H9 (cell line): Measurements from ENCODE around the gene MALT1. TPM values are rescaled to one million over a fixed set of nuclear protein-coding genes. Genes with fewer than 3 reads are reported as not detected.

Experiments used
- DNase-seq: peaks from one replicate; pipeline ENCODE4 v3.0.0-alpha.2; 2017
- H2AFZ ChIP-seq: one replicate; pipeline ENCODE4 v1.6.1; 2013; ENCODE audit warnings: mild to moderate bottlenecking, low read length, control low read depth, moderate library complexity
- H2AK5ac ChIP-seq: 2 replicates; pipeline ENCODE4 v1.6.1; 2013; ENCODE audit warnings: low read length, control low read depth, mixed read lengths; ENCODE audit not compliant: insufficient read length
- H2BK120ac ChIP-seq: one replicate; pipeline ENCODE4 v1.6.1; 2013; ENCODE audit warnings: low read depth, mild to moderate bottlenecking, low read length, control low read depth, inconsistent platforms; ENCODE audit not compliant: poor library complexity, severe bottlenecking
- H2BK12ac ChIP-seq: 2 replicates; pipeline ENCODE4 v1.6.1; 2013; ENCODE audit warnings: low read length, control low read depth, mixed read lengths, low read depth; ENCODE audit not compliant: insufficient read length
- H2BK15ac ChIP-seq: 2 replicates; pipeline ENCODE4 v1.6.1; 2013; ENCODE audit warnings: low read depth, low read length, control low read depth
- H2BK20ac ChIP-seq: one replicate; pipeline ENCODE4 v1.6.1; 2013; ENCODE audit warnings: low read depth, mild to moderate bottlenecking, low read length, control low read depth, inconsistent platforms; ENCODE audit not compliant: poor library complexity, severe bottlenecking
- H2BK5ac ChIP-seq: 2 replicates; pipeline ENCODE4 v1.6.1; 2013; ENCODE audit warnings: low read length, control low read depth, mixed read lengths; ENCODE audit not compliant: insufficient read length
- H3K14ac ChIP-seq: 2 replicates; pipeline ENCODE4 v1.6.1; 2013; ENCODE audit warnings: low read length, control low read depth; ENCODE audit not compliant: insufficient read depth
- H3K18ac ChIP-seq: 2 replicates; pipeline ENCODE4 v1.6.1; 2013; ENCODE audit warnings: low read depth, mild to moderate bottlenecking, mixed read lengths, low read length, control low read depth; ENCODE audit not compliant: insufficient read length
- H3K23ac ChIP-seq: 2 replicates; pipeline ENCODE4 v1.6.1; 2013; ENCODE audit warnings: low read length, control low read depth, mixed read lengths, low read depth; ENCODE audit not compliant: insufficient read length
- H3K23me2 ChIP-seq: 2 replicates; pipeline ENCODE4 v1.6.1; 2013; ENCODE audit warnings: low read depth, mild to moderate bottlenecking, mixed read lengths, low read length, control low read depth; ENCODE audit not compliant: insufficient read length, poor library complexity, severe bottlenecking
- H3K27ac ChIP-seq: 2 replicates; pipeline ENCODE4 v1.5.1; 2013; ENCODE audit warnings: low read length, control low read depth, mixed read lengths, low read depth; ENCODE audit not compliant: insufficient read length
- H3K27me3 ChIP-seq: 2 replicates; pipeline ENCODE4 v1.6.1; 2013; ENCODE audit warnings: low read length, control low read depth, inconsistent platforms; ENCODE audit not compliant: insufficient read depth
- H3K4ac ChIP-seq: 2 replicates; pipeline ENCODE4 v1.6.1; 2013; ENCODE audit warnings: low read depth, mild to moderate bottlenecking, control low read depth, inconsistent platforms, low read length, moderate library complexity
- H3K4me1 ChIP-seq: 2 replicates; pipeline ENCODE4 v1.6.1; 2013; ENCODE audit warnings: low read length, control low read depth, inconsistent platforms; ENCODE audit not compliant: insufficient read depth
- H3K4me2 ChIP-seq: 2 replicates; pipeline ENCODE4 v1.6.1; 2013; ENCODE audit warnings: low read length, control low read depth, mixed read lengths; ENCODE audit not compliant: insufficient read length, insufficient read depth
- H3K56ac ChIP-seq: 2 replicates; pipeline ENCODE4 v1.6.1; 2013; ENCODE audit warnings: low read depth, mild to moderate bottlenecking, mixed read lengths, low read length, control low read depth; ENCODE audit not compliant: insufficient read length
- H3K79me1 ChIP-seq: 2 replicates; pipeline ENCODE4 v1.6.1; 2013; ENCODE audit warnings: low read depth, mild to moderate bottlenecking, moderate library complexity, low read length, control low read depth, inconsistent platforms; ENCODE audit not compliant: insufficient read depth, poor library complexity, severe bottlenecking
- H3K79me2 ChIP-seq: 2 replicates; pipeline ENCODE4 v1.6.1; 2013; ENCODE audit warnings: low read length, control low read depth, inconsistent platforms; ENCODE audit not compliant: insufficient read depth
- H3K9ac ChIP-seq: 2 replicates; pipeline ENCODE4 v1.6.1; 2013; ENCODE audit warnings: low read length, control low read depth, mixed read lengths; ENCODE audit not compliant: insufficient read length; ENCODE audit errors: extremely low read depth
- H3K9me3 ChIP-seq: one replicate; pipeline ENCODE4 v1.6.1; 2013; ENCODE audit warnings: low read depth, low read length, inconsistent platforms; ENCODE audit not compliant: control insufficient read depth
- H3T11ph ChIP-seq: one replicate; pipeline ENCODE4 v1.6.1; 2013; ENCODE audit warnings: mild to moderate bottlenecking, low read length, control low read depth, inconsistent platforms
- H4K20me1 ChIP-seq: one replicate; pipeline ENCODE4 v1.6.1; 2013; ENCODE audit not compliant: control insufficient read depth, insufficient read length, insufficient read depth
- H4K5ac ChIP-seq: 2 replicates; pipeline ENCODE4 v1.6.1; 2013; ENCODE audit warnings: low read depth, mild to moderate bottlenecking, mixed read lengths, low read length, control low read depth; ENCODE audit not compliant: insufficient read length
- H4K8ac ChIP-seq: replicated peaks from 2 replicates; pipeline ENCODE4 v1.6.1; 2013; ENCODE audit warnings: low read length, control low read depth, mixed read lengths, low read depth; ENCODE audit not compliant: insufficient read length
- H4K91ac ChIP-seq: 2 replicates; pipeline ENCODE4 v1.6.1; 2013; ENCODE audit warnings: low read depth, mild to moderate bottlenecking, moderate library complexity, mixed read lengths, low read length, control low read depth; ENCODE audit not compliant: insufficient read length
- H3K27ac Mint-ChIP-seq, 3 experiments: 2 replicates in 2 of 3; 3 replicates in 1 of 3; pipeline ENCODE4 v1.8.0; 2020 to 2021; ENCODE audit warnings: mixed read lengths in 3 of 3, mild to moderate bottlenecking in 1 of 3, moderate library complexity in 1 of 3
- H3K27me3 Mint-ChIP-seq: 2 replicates; pipeline ENCODE4 v1.8.0; 2021; ENCODE audit warnings: low read depth, mild to moderate bottlenecking, moderate library complexity, mixed read lengths
- H3K36me3 Mint-ChIP-seq, 3 experiments: 2 replicates in 2 of 3; 3 replicates in 1 of 3; pipeline ENCODE4 v1.8.0; 2020 to 2021; ENCODE audit warnings: low read depth in 3 of 3, mixed read lengths in 3 of 3; ENCODE audit not compliant: insufficient read depth in 1 of 3
- H3K4me1 Mint-ChIP-seq, 2 experiments: 2 replicates each; pipeline ENCODE4 v1.8.0; 2020; ENCODE audit warnings: mixed read lengths in 2 of 2
- H3K4me3 Mint-ChIP-seq, 2 experiments: 2 replicates in 1 of 2; 3 replicates in 1 of 2; pipeline ENCODE4 v1.8.0; 2020 to 2021; ENCODE audit warnings: mild to moderate bottlenecking in 2 of 2, mixed read lengths in 2 of 2, moderate library complexity in 1 of 2
- H3K9me3 Mint-ChIP-seq, 2 experiments: 2 replicates in 1 of 2; 3 replicates in 1 of 2; pipeline ENCODE4 v1.8.0; 2020; ENCODE audit warnings: mild to moderate bottlenecking in 2 of 2, mixed read lengths in 2 of 2, moderate library complexity in 1 of 2
- CTCF ChIP-seq: fragments of 200-600 bp; sonication (generic); conservative IDR thresholded peaks from 3 replicates; pipeline ENCODE4 v1.8.0; 2021; ENCODE audit warnings: antibody characterized with exemption, mild to moderate bottlenecking
- WGBS: extraction: QIAGEN DNeasy Blood & Tissue Kit; methylation state at CpG from one replicate; pipeline ENCODE4 v1.1.7; 2013; ENCODE audit warnings: missing lambda C conversion rate, low lambda C conversion rate, mixed read lengths; ENCODE audit not compliant: insufficient read length; ENCODE audit errors: extremely low coverage; 5-methylcytosine and 5-hydroxymethylcytosine counted together
- total RNA-seq: library from RNA; stranded (reverse); gene quantifications from 2 replicates; pipeline ENCODE4 v1.2.1, GENCODE V29; 2021

The MALT1 gene
- total RNA-seq, 1 experiment from 2014 or later: 18.1 TPM

DNA sequence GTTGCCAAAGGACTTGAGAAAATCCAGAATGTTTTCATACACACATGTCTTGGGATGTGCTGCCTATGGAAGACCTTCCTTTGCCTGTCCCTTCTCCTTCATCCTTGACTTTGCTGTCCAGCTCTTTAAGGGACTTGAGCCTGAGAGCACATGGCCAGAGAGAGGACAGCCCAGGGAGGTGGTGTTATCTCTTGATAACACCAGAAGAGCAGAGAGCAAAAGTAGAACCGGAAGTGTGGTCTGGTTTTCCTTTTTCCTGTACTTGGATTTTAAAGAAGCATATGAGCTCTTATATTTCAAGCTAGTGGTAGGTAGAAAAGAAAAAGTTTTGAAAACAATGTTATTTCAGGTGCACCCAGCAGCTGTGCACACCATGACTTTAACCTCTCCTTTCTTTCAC is 99.3 kb downstream of the MALT1 start:
- Histone ChIP-seq H3T11ph (no peak overlapping the region), H2AK5ac (no peak overlapping the region), H2AFZ (no peak overlapping the region), H3K27ac (no peak overlapping the region), H2BK20ac (no peak overlapping the region), H3K56ac (no peak overlapping the region), H3K23me2 (peaks cover 7% of the 10 kb centered on the region), H2BK120ac (no peak overlapping the region), H3K14ac (no peak overlapping the region), H2BK12ac (no peak overlapping the region), H3K79me2 (no peaks in the 10 kb centered on the region), H3K9ac (no peak overlapping the region), H3K9me3 (no peaks in the 10 kb centered on the region), H4K5ac (no peak overlapping the region), H3K4ac (no peak overlapping the region), H3K18ac (no peak overlapping the region), H3K27me3 (no peaks in the 10 kb centered on the region), H2BK5ac (no peak overlapping the region), H3K23ac (no peak overlapping the region), H4K8ac (no peak overlapping the region), H3K79me1 (no peaks in the 10 kb centered on the region), H3K4me1 (no peaks in the 10 kb centered on the region), H2BK15ac (no peak overlapping the region), H3K4me2 (no peak overlapping the region), H4K20me1 (no peaks in the 10 kb centered on the region), H4K91ac (no peak overlapping the region)
- no peak overlapping the region for H3K27ac Mint-ChIP-seq
- peaks cover 11 to 12% of the 10 kb centered on the region in 2 experiments for H3K4me1 Mint-ChIP-seq
- H3K4me3 Mint-ChIP-seq: no peak overlapping the region
- H3K36me3 Mint-ChIP-seq: no peaks in the 10 kb centered on the region; a peak in 1 of 7 replicates
- H3K9me3 Mint-ChIP-seq: no peaks in the 10 kb centered on the region
- no CpG with 5 or more reads among the region's 1 CpG for WGBS
- TF ChIP-seq CTCF: no peak
- H3K27me3 Mint-ChIP-seq: peaks cover 22% of the 10 kb centered on the region
- DNase-seq: no peak
